Adrenal gland (tissue), 12 donors: ENCODE measurements around the gene MSANTD2. TPM values are rescaled to one million over a fixed set of nuclear protein-coding genes. Genes with fewer than 3 reads are reported as not detected.

Experiments
- DNase-seq, 7 donors: peaks; one replicate each; pipeline ENCODE4 v3.0.0-alpha.2; 2019 to 2020
- H3K27ac ChIP-seq, 5 donors: fragments of 200-600 bp; sonication (generic) in 4 of 5; 1 replicate in 3 of 5; 2 replicates in 2 of 5; pipeline versions ENCODE4 v1.5.1 to v1.8.0; 2016 to 2020; ENCODE audit warnings: mild to moderate bottlenecking in 1 of 5
- H3K27me3 ChIP-seq: fragments of 200-600 bp; 2 replicates; pipeline ENCODE4 v1.8.0; 2021
- H3K36me3 ChIP-seq, 2 donors: fragments of 200-600 bp; replicated peaks in 1 of 2; 1 replicate in 1 of 2; 2 replicates in 1 of 2; pipeline versions ENCODE4 v1.5.1 to v1.8.0; 2018 to 2022
- H3K4me1 ChIP-seq, 2 donors: fragments of 200-600 bp; replicated peaks in 1 of 2; 1 replicate in 1 of 2; 2 replicates in 1 of 2; pipeline versions ENCODE4 v1.5.1 to v1.8.0; 2018 to 2021
- H3K4me3 ChIP-seq, 4 donors: fragments of 200-600 bp; sonication (generic) in 3 of 4; one replicate each; pipeline ENCODE4 v1.5.1; 2016 to 2018
- H3K9me3 ChIP-seq, 3 donors: fragments of 200-600 bp; sonication (generic) in 1 of 3; replicated peaks in 1 of 3; 1 replicate in 2 of 3; 2 replicates in 1 of 3; pipeline versions ENCODE4 v1.5.1 to v1.8.0; 2016 to 2021
- POLR2A ChIP-seq, 2 donors: fragments of 450-650 bp; IDR thresholded peaks; one replicate each; pipeline ENCODE4 v1.6.1; 2017; ENCODE audit warnings: antibody characterized with exemption in 2 of 2, mild to moderate bottlenecking in 2 of 2, moderate library complexity in 1 of 2
- WGBS, 4 donors: extraction: QIAGEN DNeasy Blood & Tissue Kit in 2 of 4; methylation state at CpG; one replicate each; pipeline versions ENCODE4 v1.1.5 to v1.1.7; 2013 to 2017; 5-methylcytosine and 5-hydroxymethylcytosine counted together
- intact Hi-C, 2 donors: fragments of 100-400 bp; cut with DNase I; formaldehyde crosslinking; loops; one replicate each; pipeline versions ENCODE4 v1.14.1 to v1.15.0; 2022 to 2023
- polyA plus RNA-seq, 3 donors: library from polyadenylated mRNA; stranded (reverse); fragments of 200-250 nt in 2 of 3; fragments of 350-450 nt in 1 of 3; fragmentation: Illumina TruSeq in 1 of 3; extraction: RNeasy Lipid Tissue Mini Kit (QIAGEN cat#74804) in 1 of 3; gene quantifications; one replicate each; pipeline ENCODE4 v1.2.3, GENCODE V29; 2013 to 2014
- total RNA-seq, 9 donors: library from RNA; depleted of rRNA in 4 of 9; stranded (reverse); fragments of >200 nt in 4 of 9; fragments of 120-200 nt in 1 of 9; fragmentation: NEBNext Ultra II Directional in 1 of 9; extraction: Animal tissue kit (Norgen Biotek cat#: 25700) in 1 of 9; gene quantifications; one replicate each; pipeline versions ENCODE4 v1.1.0 to v1.2.4, GENCODE V29; 2013 to 2023
- TF ChIP-seq, protein P1 (sequence below), 6 experiments: fragments of 450-650 bp in 4 of 6; fragments of 200-600 bp in 2 of 6; sonication (generic) in 1 of 6; IDR thresholded peaks; 1 replicate in 5 of 6; 2 replicates in 1 of 6; pipeline versions ENCODE4 v1.5.1 to v1.8.0; 2016 to 2021; ENCODE audit warnings: antibody characterized with exemption in 6 of 6, mild to moderate bottlenecking in 2 of 6, moderate library complexity in 1 of 6
- donor health status: healthy with polysubstance abuse.
- donor health status: Bipolar disorder and iron deficiency.
- donor health status: DM: yes; HTN: yes; CAD: no.
- donor health status: DM: no; HTN: no; CAD: no.
- donor health status: DM: no; HTN: no; CAD: no.
- donor health status: DM: yes; HTN: yes; CAD: no.

MSANTD2 gene
- total and polyA plus RNA-seq, 12 donors, result 4.4 to 16.8 (median 9.7) TPM

DNA sequence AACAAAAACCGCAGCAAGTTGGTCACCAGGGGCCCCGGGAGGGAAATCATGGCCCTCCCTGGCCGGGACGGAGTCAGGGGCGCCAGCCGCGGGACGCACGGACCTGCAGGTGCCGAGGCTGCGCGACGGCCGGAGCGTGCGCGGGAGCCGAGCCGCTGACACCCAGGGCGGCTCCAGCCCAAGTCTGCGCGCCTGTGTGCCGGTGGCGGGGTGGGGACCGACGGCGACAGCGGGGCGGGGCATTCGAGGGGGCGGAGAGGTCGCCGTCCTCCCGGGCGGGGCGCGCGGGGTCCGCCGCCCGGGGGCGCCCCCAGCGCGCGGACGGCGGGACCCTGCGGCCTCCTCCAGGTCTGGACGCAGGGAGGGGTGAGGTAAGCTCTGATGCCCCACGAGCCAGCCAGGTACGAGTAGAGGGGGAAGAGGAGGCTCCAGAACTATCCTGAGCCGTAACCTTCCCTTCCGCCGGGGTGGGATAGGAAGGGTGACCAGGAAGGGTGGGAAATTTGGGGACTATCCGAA, 38.0 kb downstream of the MSANTD2 start, which contains the start of gene ESAM:
Gene ESAM, minus strand, starts transcription at position 186 of the 519 bp plus-strand sequence. Its CDS starts 136 bp downstream, at position 50.
- intact Hi-C loops, result loop anchor here (5.0 kb wide), 1 partner anchor 90 kb away; the partner anchor contains the start of genes SIAE (in 2 of the 2) and SPA17 (in 2 of the 2)
- Histone ChIP-seq H3K27ac (peak within 1 kb of the TSS in 2 of 5 donors; percentile 2 to 55), H3K36me3 (peaks cover 0 to 5% of the 10 kb centered on the region in 2 donors), H3K9me3 (no peaks in the 10 kb centered on the region), H3K4me3 (peak within 1 kb of the TSS in 2 of 4 donors; percentile 15 to 47), H3K4me1 (peaks cover 6 to 43% of the 10 kb centered on the region in 2 donors), H3K27me3 (peaks cover 38% of the 10 kb centered on the region)
- 1 to 2% (median 2%) methylated on average over 16 to 55 of the region's 55 CpGs; no CpG with 5 or more reads in 1 of the 4 donors for WGBS, 4 donors
- TF ChIP-seq, protein P1, sequence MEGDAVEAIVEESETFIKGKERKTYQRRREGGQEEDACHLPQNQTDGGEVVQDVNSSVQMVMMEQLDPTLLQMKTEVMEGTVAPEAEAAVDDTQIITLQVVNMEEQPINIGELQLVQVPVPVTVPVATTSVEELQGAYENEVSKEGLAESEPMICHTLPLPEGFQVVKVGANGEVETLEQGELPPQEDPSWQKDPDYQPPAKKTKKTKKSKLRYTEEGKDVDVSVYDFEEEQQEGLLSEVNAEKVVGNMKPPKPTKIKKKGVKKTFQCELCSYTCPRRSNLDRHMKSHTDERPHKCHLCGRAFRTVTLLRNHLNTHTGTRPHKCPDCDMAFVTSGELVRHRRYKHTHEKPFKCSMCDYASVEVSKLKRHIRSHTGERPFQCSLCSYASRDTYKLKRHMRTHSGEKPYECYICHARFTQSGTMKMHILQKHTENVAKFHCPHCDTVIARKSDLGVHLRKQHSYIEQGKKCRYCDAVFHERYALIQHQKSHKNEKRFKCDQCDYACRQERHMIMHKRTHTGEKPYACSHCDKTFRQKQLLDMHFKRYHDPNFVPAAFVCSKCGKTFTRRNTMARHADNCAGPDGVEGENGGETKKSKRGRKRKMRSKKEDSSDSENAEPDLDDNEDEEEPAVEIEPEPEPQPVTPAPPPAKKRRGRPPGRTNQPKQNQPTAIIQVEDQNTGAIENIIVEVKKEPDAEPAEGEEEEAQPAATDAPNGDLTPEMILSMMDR (IDR thresholded peaks at IDR 0.05), result no peak
- peak in 1 of 2 donors; percentile 34 for TF ChIP-seq POLR2A (IDR thresholded peaks at IDR 0.05)
- DNase-seq, result peak in 1 of 7 donors; percentile 14

DNA sequence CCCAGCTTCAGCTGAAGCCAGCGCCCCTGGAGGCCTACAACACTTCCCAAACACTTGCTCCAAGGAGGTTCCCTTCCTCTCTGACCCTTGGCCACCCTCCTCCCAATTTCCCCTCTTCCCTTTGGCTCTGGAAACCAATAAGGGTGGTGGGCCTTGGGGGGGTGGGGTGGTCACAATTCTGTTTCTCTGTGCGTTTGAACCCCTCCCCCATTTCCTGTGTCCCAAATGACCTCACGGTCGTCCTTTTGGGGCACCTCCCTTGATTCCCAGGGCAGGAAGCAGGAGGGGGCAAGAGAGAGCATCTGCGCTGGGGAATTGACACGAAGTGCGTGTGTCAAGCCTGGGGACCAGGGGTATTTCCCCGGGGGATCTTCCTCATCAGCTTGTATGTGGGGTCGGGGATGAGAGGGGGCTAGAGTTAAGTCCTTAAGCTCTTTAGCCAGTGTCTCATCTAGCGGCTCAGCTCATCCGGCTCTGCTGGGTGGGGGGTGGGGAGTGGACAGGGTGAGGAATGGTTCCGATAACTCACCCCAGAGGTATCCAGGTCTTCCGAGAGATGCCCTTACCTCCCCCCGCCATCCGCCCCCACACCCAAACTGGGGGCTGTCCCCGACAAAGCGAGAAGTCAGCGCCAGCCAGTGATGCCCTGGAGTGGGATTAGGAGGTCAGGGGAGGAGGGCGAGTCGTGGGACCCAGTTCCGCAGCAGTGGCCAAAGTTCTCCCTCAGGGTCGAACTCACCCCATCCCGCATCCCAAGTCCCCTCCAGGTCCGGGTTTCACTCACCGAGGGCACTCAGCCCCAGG, 38.7 kb downstream of the MSANTD2 start:
- H3K27ac ChIP-seq, result peak overlapping the region in 2 of 5 donors; percentile 2 to 55
- H3K9me3 ChIP-seq, result no peaks in the 10 kb centered on the region
- DNase-seq, result peak in 1 of 7 donors; percentile 7
- 10 to 23% (median 14%) methylated on average over 11 to 25 of the region's 25 CpGs for WGBS, 4 donors
- intact Hi-C loops, result loop anchor here (5.0 kb wide), 1 partner anchor 89 kb away; the partner anchor contains the start of genes SIAE (in 2 of the 2) and SPA17 (in 2 of the 2)
- TF ChIP-seq, protein P1 (IDR thresholded peaks at IDR 0.05), result no peak
- TF ChIP-seq POLR2A (IDR thresholded peaks at IDR 0.05), result no peak
- H3K27me3 ChIP-seq, result peaks cover 43% of the 10 kb centered on the region
- peak overlapping the region in 1 of 4 donors; percentile 47 for H3K4me3 ChIP-seq
- H3K4me1 ChIP-seq, result peaks cover 6 to 43% of the 10 kb centered on the region in 2 donors
- H3K36me3 ChIP-seq, result no peaks in the 10 kb centered on the region

DNA sequence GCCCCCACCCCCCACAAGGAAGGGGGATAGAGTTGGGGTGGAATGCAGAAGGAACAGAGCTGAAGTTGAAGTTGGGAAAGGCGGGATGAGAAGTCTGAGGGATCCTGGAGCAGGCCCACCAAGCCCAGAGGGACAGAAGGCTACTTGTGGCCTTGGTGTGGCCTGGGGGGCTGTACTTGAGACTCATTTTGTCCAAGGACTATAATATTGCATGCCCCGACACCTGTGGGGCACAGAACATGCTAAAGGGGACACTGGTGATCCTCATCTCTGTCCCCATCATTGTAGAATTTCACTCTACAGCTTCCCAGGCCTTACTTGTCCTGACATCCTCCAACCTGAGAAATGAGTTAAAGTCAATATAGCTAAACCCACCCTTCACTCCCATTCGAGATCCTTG, 39.4 kb downstream of the MSANTD2 start:
- Histone ChIP-seq H3K4me1 (peaks cover 6 to 43% of the 10 kb centered on the region in 2 donors), H3K27me3 (peaks cover 43% of the 10 kb centered on the region), H3K9me3 (no peaks in the 10 kb centered on the region), H3K27ac (peak overlapping the region in 3 of 5 donors; percentile 2 to 55 (median 21)), H3K36me3 (no peaks in the 10 kb centered on the region), H3K4me3 (peak overlapping the region in 1 of 4 donors; percentile 47)
- no peak for DNase-seq
- WGBS, 4 donors, result 54 to 68% (median 64%) methylated on average over 3 of the region's 3 CpGs
- TF ChIP-seq, protein P1 (IDR thresholded peaks at IDR 0.05), result no peak
- TF ChIP-seq POLR2A (IDR thresholded peaks at IDR 0.05), result no peak
- intact Hi-C loops, result loop anchor here (5.0 kb wide), 1 partner anchor 89 kb away; the partner anchor contains the start of genes SIAE (in 2 of the 2) and SPA17 (in 2 of the 2)

DNA sequence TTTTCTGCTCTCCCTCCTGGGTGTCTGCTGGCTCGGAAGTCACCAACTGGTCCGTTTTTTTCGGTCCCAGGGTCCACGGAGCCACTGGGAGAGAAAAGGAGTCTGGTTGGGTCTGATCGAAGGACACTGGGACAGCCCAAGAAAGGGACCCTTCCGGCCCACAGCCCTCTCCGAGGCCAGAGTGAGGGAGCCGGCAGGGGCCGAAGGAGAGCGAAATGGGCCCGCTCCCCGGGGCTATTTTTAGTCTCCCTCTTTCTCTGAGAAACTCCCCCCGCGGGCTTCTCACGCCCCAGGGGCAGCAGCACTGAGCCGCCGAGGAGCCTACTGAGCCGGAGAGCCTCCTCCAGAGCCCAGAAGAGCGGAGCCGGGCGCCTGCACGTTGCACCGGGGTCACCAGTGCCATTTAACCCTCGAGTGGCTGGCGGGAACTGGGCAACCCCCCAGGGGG, 40.0 kb downstream of the MSANTD2 start:
- no peak for DNase-seq
- H3K4me1 ChIP-seq, result peaks cover 6 to 43% of the 10 kb centered on the region in 2 donors
- no peaks in the 10 kb centered on the region for H3K9me3 ChIP-seq
- TF ChIP-seq, protein P1 (IDR thresholded peaks at IDR 0.05), result no peak
- TF ChIP-seq POLR2A (IDR thresholded peaks at IDR 0.05), result no peak
- H3K36me3 ChIP-seq, result no peaks in the 10 kb centered on the region
- H3K27ac ChIP-seq, result peak overlapping the region in 4 of 5 donors; percentile 2 to 55 (median 25)
- peak overlapping the region in 1 of 4 donors; percentile 47 for H3K4me3 ChIP-seq
- peaks cover 43% of the 10 kb centered on the region for H3K27me3 ChIP-seq
- WGBS, 4 donors, result 6 to 14% (median 12%) methylated on average over 14 to 25 of the region's 25 CpGs
- intact Hi-C loops, result loop anchor here (5.0 kb wide), 1 partner anchor 88 kb away; the partner anchor contains the start of genes SIAE (in 2 of the 2) and SPA17 (in 2 of the 2)
